Hepatocyte (in vitro differentiated cells): Measurements from ENCODE around the gene DNM2. TPM values are rescaled to one million over a fixed set of nuclear protein-coding genes. Genes with fewer than 3 reads are reported as not detected.

Source experiments
- DNase-seq: peaks from one replicate; pipeline ENCODE4 v3.0.0-alpha.2; 2016; ENCODE audit warnings: low spot score
- H2AFZ ChIP-seq: fragments of 200-600 bp; sonication (generic); 2 replicates; pipeline ENCODE4 v1.6.0; 2016; ENCODE audit warnings: antibody characterized with exemption, mild to moderate bottlenecking
- H3K27ac ChIP-seq: fragments of 200-600 bp; sonication (generic); 2 replicates; pipeline ENCODE4 v1.5.1; 2016; ENCODE audit warnings: mild to moderate bottlenecking
- H3K27me3 ChIP-seq: fragments of 200-600 bp; sonication (generic); 2 replicates; pipeline ENCODE4 v1.6.1; 2016
- H3K36me3 ChIP-seq: fragments of 200-600 bp; sonication (generic); replicated peaks from 2 replicates; pipeline ENCODE4 v1.5.1; 2016; ENCODE audit warnings: low read depth; ENCODE audit not compliant: insufficient read depth
- H3K4me1 ChIP-seq: fragments of 200-600 bp; sonication (generic); 2 replicates; pipeline ENCODE4 v1.5.1; 2016; ENCODE audit warnings: mild to moderate bottlenecking, moderate library complexity; ENCODE audit not compliant: insufficient read depth
- H3K4me2 ChIP-seq: fragments of 200-600 bp; sonication (generic); 2 replicates; pipeline ENCODE4 v1.6.0; 2016
- H3K4me3 ChIP-seq: fragments of 200-600 bp; sonication (generic); 2 replicates; pipeline ENCODE4 v1.5.1; 2016; ENCODE audit warnings: mild to moderate bottlenecking
- H3K79me2 ChIP-seq: fragments of 200-600 bp; sonication (generic); 2 replicates; pipeline ENCODE4 v1.6.0; 2017; ENCODE audit warnings: mild to moderate bottlenecking
- H3K9me2 ChIP-seq: fragments of 200-600 bp; sonication (generic); replicated peaks from 2 replicates; pipeline ENCODE4 v1.6.0; 2017; ENCODE audit warnings: mild to moderate bottlenecking; ENCODE audit not compliant: insufficient read depth
- H3K9me3 ChIP-seq: fragments of 200-600 bp; sonication (generic); 2 replicates; pipeline ENCODE4 v1.5.1; 2016; ENCODE audit warnings: low read depth, mild to moderate bottlenecking
- H4K20me1 ChIP-seq: fragments of 200-600 bp; sonication (generic); 2 replicates; pipeline ENCODE4 v1.6.0; 2016; ENCODE audit warnings: mild to moderate bottlenecking; ENCODE audit not compliant: insufficient read depth, poor library complexity, severe bottlenecking
- CTCF ChIP-seq: fragments of 200-600 bp; sonication (generic); IDR thresholded peaks from 2 replicates; pipeline ENCODE4 v1.5.1; 2016; ENCODE audit warnings: antibody characterized with exemption, mild to moderate bottlenecking; ENCODE audit not compliant: poor library complexity
- EZH2 ChIP-seq: fragments of 200-600 bp; sonication (generic); IDR thresholded peaks from 2 replicates; pipeline ENCODE4 v1.6.1; 2016; ENCODE audit warnings: antibody characterized with exemption, mild to moderate bottlenecking, borderline replicate concordance
- EZH2phosphoT487 ChIP-seq: fragments of 200-600 bp; sonication (generic); IDR thresholded peaks from one replicate; pipeline ENCODE4 v1.6.1; 2018; ENCODE audit warnings: antibody characterized with exemption, mild to moderate bottlenecking, low read depth, moderate library complexity; ENCODE audit not compliant: unreplicated experiment, severe bottlenecking
- WGBS: methylation state at CpG from one replicate; pipeline ENCODE4 v1.1.6; 2016; ENCODE audit warnings: low lambda C conversion rate; ENCODE audit errors: missing lambda C conversion rate; 5-methylcytosine and 5-hydroxymethylcytosine counted together
- polyA plus RNA-seq: library from polyadenylated mRNA; unstranded; fragments of >200 nt; fragmentation: Nextera tagmentation; extraction: Ambion mirVana; gene quantifications from 2 replicates; pipeline ENCODE4 v1.2.1, GENCODE V29; 2016
- total RNA-seq: library from RNA; depleted of rRNA; stranded (reverse); fragments of >200 nt; gene quantifications from 2 replicates; pipeline ENCODE4 v1.2.3, GENCODE V29; 2014

The DNM2 gene
- total and polyA plus RNA-seq, 2 experiments from 2014 or later: 93.9 to 130 TPM

GRCh38 chr19:10682397-10683063 lies 35.3 kb upstream of the DNM2 start:
- DNase-seq: no peak
- no peaks in the 10 kb centered on the region for H3K36me3 ChIP-seq
- TF ChIP-seq EZH2phosphoT487: no peak
- TF ChIP-seq CTCF: no peak
- no peak for TF ChIP-seq EZH2

GRCh38 chr19:10683064-10683426 lies 34.8 kb upstream of the DNM2 start:
- Histone ChIP-seq H3K4me2 (no peak overlapping the region), H3K9me3 (no peaks in the 10 kb centered on the region), H3K27me3 (no peaks in the 10 kb centered on the region), H3K9me2 (no peaks in the 10 kb centered on the region), H3K4me3 (no peak overlapping the region), H3K79me2 (peaks cover 45% of the 10 kb centered on the region), H4K20me1 (peaks cover 68% of the 10 kb centered on the region), H3K4me1 (no peaks in the 10 kb centered on the region), H2AFZ (no peak overlapping the region), H3K36me3 (no peaks in the 10 kb centered on the region), H3K27ac (no peak overlapping the region)
- WGBS: 99% methylated on average over 15 of the region's 15 CpGs
- DNase-seq: no peak
- TF ChIP-seq EZH2phosphoT487 (no peak), EZH2 (no peak), CTCF (no peak)

More at GRCh38 chr19:10682397-10683063, 35.3 kb upstream of the DNM2 start:
- 94% methylated on average over 15 of the region's 15 CpGs for WGBS
- Histone ChIP-seq H4K20me1 (peaks cover 73% of the 10 kb centered on the region), H3K27ac (no peak overlapping the region), H3K4me1 (no peaks in the 10 kb centered on the region), H3K79me2 (peaks cover 50% of the 10 kb centered on the region), H3K27me3 (no peaks in the 10 kb centered on the region), H3K4me2 (no peak overlapping the region), H3K9me3 (no peaks in the 10 kb centered on the region), H3K9me2 (no peaks in the 10 kb centered on the region), H2AFZ (no peak overlapping the region), H3K4me3 (no peak overlapping the region)

- no peak for DNase-seq
- no peak for TF ChIP-seq EZH2
- TF ChIP-seq EZH2phosphoT487: no peak
- no peak for TF ChIP-seq CTCF
- Histone ChIP-seq H3K36me3 (no peaks in the 10 kb centered on the region), H3K79me2 (peaks cover 39% of the 10 kb centered on the region), H3K4me1 (no peaks in the 10 kb centered on the region), H3K4me3 (no peak overlapping the region), H3K4me2 (no peak overlapping the region), H2AFZ (no peak overlapping the region), H3K27ac (no peak overlapping the region), H3K9me3 (no peaks in the 10 kb centered on the region), H3K27me3 (no peaks in the 10 kb centered on the region), H4K20me1 (peaks cover 66% of the 10 kb centered on the region), H3K9me2 (no peaks in the 10 kb centered on the region)
- WGBS: 97% methylated on average over 13 of the region's 21 CpGs
Measured at GRCh38 chr19:10683582-10683981, 34.3 kb upstream of the DNM2 start.

GRCh38 chr19:10685210-10685609 lies 32.7 kb upstream of the DNM2 start:
- Histone ChIP-seq H3K27ac (no peak overlapping the region), H3K27me3 (no peaks in the 10 kb centered on the region), H3K79me2 (peaks cover 25% of the 10 kb centered on the region), H4K20me1 (peaks cover 59% of the 10 kb centered on the region), H3K4me1 (no peaks in the 10 kb centered on the region), H3K4me3 (no peak overlapping the region), H3K36me3 (no peaks in the 10 kb centered on the region), H3K4me2 (no peak overlapping the region), H2AFZ (no peak overlapping the region), H3K9me2 (no peaks in the 10 kb centered on the region), H3K9me3 (no peaks in the 10 kb centered on the region)
- no peak for TF ChIP-seq EZH2phosphoT487
- DNase-seq: no peak
- WGBS: 97% methylated on average over 5 of the region's 5 CpGs
